Stimulated activated naive CD8-positive, alpha-beta T cell treated with anti-CD3 and anti-CD28 coated beads, Interleukin-15, Interleukin-2, amounts not matched to agents 100 ng/mL and 50 ng/mL, for 24 hours (primary cell): ENCODE measurements around the gene GPR153.

Experiments used
- H3K27ac Mint-ChIP-seq: one replicate; pipeline ENCODE4 v1.8.0; 2021; ENCODE audit warnings: mild to moderate bottlenecking, mixed read lengths
- H3K27me3 Mint-ChIP-seq: one replicate; pipeline ENCODE4 v1.8.0; 2021; ENCODE audit warnings: mixed read lengths
- H3K36me3 Mint-ChIP-seq: one replicate; pipeline ENCODE4 v1.8.0; 2021; ENCODE audit warnings: low read depth, mixed read lengths
- H3K4me1 Mint-ChIP-seq: one replicate; pipeline ENCODE4 v1.8.0; 2021; ENCODE audit warnings: low read depth, mixed read lengths
- H3K4me3 Mint-ChIP-seq: one replicate; pipeline ENCODE4 v1.8.0; 2021; ENCODE audit warnings: mild to moderate bottlenecking, mixed read lengths
- H3K9me3 Mint-ChIP-seq: one replicate; pipeline ENCODE4 v1.8.0; 2021; ENCODE audit warnings: mixed read lengths

GPR153 gene

GRCh38 chr1:6200188-6200809 lies 60.6 kb downstream of the GPR153 start:
- Mint-ChIP-seq H3K4me1 (peaks cover 50% of the 10 kb centered on the region), H3K36me3 (peaks cover 30% of the 10 kb centered on the region), H3K9me3 (no peaks in the 10 kb centered on the region), H3K27me3 (no peaks in the 10 kb centered on the region), H3K4me3 (peak overlapping the region; percentile 90), H3K27ac (peak overlapping the region; percentile 94)

GRCh38 chr1:6199298-6200187 lies 61.4 kb downstream of the GPR153 start, which contains the start of gene RPL22:
Gene RPL22, minus strand, starts transcription at chr1:6199595. Its CDS starts 22 bp downstream, at chr1:6199573.
- Mint-ChIP-seq H3K9me3 (no peaks in the 10 kb centered on the region), H3K27ac (peak within 1 kb of the TSS; percentile 94), H3K4me1 (peaks cover 46% of the 10 kb centered on the region), H3K27me3 (no peaks in the 10 kb centered on the region), H3K36me3 (peaks cover 32% of the 10 kb centered on the region), H3K4me3 (peak within 1 kb of the TSS; percentile 90)

DNA sequence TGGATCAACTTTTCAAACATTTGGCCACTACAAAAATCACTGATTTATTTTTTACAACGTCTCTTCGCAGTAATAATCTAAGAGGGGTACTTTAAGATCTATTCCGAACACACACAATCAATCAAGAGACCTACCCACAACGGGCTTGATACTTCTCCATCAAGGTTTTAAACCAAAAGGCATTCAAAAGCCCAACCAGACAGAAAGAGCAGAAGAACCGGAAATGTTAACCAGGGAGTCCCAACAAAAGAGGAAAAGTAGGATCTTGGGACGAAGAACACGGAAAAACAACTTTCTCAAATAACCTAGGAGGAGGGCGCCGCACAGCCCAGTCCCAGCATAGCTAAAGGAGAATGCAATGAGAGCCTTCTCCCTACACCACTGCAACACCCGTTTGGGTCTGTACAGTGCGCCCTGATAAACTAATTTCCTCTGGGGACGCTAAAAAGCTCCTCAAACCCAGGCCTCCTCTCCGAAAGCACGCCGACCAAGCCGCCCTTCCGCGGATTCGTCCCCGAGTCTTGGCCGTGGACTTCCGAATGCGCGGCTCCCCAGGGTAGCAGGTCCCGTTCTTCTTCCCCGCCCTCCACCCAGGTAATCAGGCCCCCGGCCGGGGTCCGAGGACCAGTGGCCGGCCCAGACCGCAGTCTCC lies 62.1 kb downstream of the GPR153 start:
- Mint-ChIP-seq H3K36me3 (peaks cover 38% of the 10 kb centered on the region), H3K27me3 (no peaks in the 10 kb centered on the region), H3K27ac (peak overlapping the region; percentile 91), H3K4me3 (peak overlapping the region; percentile 90), H3K9me3 (no peaks in the 10 kb centered on the region), H3K4me1 (peaks cover 54% of the 10 kb centered on the region)

GRCh38 chr1:6197746-6198427 lies 63.0 kb downstream of the GPR153 start:
- peak overlapping the region; percentile 90 for H3K4me3 Mint-ChIP-seq

More at GRCh38 chr1:6197746-6198427, 63.0 kb downstream of the GPR153 start:
- peaks cover 46% of the 10 kb centered on the region for H3K36me3 Mint-ChIP-seq
- H3K27ac Mint-ChIP-seq = peak overlapping the region; percentile 91
- no peaks in the 10 kb centered on the region for H3K27me3 Mint-ChIP-seq
- H3K4me1 Mint-ChIP-seq = peaks cover 61% of the 10 kb centered on the region
- H3K9me3 Mint-ChIP-seq = no peaks in the 10 kb centered on the region
